Measurements from ENCODE around the gene PELI2.

The PELI2 gene

DNA sequence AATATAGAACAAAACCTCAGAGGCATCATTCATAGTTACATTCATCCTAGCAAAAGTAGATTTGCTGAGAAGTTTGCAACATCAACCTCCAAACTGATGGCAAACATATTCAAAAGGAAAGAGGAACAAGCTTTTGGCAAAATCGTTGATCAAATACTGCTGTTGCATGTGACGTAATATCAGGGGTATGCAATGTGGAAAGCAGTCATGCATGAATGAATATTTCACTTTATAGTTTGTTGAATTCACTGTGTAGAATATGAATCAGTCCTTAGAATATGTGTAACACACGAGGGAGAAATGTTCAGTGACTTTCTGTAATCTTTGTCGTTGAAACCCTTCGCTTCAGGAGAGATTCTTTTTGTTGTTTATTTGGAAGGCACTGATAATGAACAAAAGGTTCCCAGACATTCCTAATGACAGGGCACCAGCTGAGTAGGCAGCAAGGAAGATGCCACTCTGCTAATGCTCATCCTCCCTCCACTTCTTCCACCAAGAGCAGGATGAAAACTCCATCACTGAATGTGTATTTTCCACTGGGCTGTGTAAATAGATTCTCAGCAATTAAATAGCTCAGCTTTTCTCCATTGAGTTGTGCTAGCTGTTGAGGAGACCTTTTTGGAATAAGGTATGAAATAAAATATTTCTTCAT is 126.1 kb downstream of the PELI2 start:
- no peak for DNase-seq (ENCODE audit: low read depth)

DNA sequence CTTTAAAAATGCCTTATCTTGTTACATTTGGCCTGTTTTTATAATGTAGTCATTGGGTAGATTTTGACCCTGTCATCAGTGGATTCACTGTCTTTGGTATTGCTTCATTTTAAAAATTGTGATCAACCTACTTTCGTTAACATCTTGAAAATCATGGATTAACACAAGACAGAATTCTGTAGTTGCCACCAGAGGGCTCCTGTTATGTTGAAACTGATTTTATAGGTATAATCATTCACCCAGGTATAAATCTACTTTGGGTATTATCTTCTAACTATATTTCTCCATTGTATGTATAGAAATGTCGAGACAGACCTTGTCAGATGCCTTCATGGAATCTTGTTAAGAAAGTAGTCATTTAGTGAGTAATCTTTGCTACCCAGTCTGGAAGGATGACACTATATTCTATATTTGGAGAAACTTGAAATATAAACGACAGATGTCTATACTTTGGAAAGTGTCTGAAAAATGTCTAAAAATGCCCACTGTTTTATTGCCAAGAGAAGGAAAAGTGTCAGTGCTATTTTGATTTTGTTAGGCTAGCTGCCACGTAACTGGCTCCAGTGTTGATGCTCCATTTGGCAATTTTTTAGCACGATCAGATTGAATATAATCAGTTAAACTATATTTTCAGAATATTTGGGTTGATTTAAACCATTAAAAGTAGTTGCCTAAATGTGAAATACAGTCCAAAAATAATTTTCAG is 129.4 kb downstream of the PELI2 start:
- no peak for DNase-seq (ENCODE audit: low read depth)

DNA sequence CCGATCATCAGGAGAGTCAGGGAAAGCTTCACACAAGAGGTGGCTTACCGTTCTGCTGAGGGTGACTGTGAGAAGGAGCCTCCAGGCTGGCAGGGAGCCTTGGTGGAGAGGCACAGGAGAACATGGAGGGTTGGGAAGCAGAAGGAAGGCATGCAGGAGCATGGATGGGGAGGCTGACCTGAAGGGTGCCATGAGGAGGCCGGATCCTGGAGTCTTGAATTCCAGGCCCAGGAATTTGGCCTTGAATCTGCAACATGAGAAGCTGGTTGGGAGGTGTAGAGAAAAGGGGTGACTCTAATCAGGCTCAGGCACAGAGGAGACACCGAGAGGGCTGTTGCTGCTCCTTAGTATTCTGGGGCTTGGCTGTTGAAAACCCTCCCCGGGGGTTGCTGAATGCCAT is 130.2 kb downstream of the PELI2 start:
- DNase-seq (ENCODE audit: low read depth): no peak

DNA sequence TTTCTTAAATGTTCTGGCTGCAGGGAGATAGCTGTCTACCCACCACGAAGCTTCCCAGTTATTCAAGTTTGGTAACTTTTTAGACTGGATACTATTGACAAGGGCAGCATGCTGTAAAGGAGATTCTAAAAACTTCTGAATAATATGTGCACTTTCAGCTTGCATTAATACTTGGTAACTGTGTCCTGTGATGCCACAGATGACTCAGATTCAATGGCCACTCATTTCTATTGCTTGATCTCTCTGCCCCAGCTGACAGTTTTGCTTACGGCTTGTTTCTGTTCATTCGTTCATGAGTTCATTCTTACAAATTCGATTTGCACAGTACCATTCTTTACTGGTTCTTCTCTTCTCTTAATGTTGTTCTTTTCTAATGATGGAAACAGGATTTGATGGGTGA is 142.8 kb downstream of the PELI2 start:
- DNase-seq (ENCODE audit: low read depth): no peak

DNA sequence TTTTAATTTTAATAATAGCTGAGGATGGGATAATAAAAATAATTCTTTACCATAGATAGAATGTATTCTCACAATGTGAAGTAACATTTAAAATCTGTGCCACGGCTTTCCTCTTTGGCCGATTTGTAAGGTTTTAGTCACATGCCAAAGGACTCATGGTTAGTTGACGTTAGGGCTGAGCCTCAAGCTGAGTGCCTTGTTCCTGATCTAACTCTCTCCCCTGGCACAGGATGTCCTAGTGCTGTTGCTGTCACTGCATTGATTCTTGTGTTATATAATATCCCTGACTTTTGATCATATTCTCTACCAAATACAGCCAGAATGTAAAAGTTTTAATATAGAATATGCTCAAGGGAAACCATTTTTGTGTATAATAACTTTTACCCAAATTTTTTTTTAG is 144.3 kb downstream of the PELI2 start:
- no peak for DNase-seq (ENCODE audit: low read depth)

DNA sequence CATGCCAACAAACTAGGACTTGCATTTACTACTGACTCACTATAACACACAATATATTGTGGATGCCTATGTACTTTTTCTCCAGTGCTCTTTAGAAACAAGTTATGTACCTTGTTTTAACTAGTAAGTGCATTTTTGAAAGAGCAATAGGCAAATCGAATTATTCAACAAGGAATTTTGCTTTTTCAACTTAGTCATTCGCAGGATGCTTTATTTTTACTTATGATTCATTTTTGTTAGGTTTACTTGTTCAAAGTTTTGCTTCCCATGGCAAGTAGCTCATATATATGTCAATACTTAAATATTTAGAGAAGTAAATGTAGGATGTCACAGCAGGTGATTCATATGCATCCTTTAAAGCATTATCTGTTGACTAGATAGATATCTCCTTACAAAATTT is 149.8 kb downstream of the PELI2 start:
- no peak for DNase-seq (ENCODE audit: low read depth)

DNA sequence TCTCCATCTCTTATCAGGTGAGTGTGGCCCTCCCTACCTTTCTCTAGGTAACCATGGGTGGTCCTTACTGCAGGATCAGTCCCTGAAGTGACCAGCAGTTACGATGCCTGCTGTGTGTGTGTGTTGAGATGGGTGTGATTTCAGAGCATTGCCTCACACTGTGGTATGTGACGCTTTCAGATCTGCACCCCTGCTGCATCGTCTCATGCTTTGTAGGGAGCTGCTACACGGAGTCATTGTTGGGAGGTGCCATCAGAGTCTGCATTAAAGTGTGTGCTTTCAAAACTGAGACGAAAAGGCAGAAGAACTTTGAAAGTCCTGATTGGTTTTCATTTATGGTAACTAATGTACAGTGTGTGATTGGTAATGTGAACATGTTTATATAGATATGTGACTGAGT is 150.5 kb downstream of the PELI2 start:
- DNase-seq (ENCODE audit: low read depth): no peak

DNA sequence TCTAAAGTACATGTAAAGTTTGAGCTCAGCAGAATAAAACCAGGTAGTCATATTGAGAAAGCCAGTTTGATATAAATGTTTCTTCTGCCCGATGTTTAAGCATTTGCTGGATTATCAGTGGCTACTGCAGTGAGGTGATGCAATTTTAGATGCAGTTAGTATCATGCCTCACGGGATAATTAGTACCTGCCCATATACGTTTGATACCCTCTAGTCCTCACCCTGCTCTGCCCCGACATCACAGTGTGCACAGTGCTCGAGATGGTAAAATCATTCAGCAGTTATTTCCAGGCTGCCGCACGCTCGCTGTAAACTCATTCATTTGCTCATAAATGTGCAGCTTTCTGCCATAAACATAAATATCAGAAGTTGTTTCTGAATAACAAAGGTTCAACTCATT is 152.7 kb downstream of the PELI2 start:
- no peak for DNase-seq (ENCODE audit: low read depth)

DNA sequence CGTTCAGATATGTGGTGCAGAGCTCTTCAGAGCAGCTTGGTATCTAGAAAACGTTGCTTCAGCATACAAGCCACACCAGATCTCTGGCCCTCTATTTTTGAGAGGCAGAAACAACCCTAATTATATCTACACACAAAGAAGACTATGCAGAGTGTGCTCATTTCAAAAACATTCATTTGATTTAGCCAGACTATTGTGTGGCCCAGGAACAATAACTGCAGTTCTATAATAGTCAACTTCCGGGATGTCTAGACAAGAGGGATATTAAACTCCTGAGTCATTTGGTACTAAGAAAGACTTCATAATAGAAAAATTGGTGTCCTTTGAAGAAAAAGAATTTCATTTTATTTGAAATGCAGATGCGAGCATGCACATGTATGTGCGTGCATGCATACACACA is 153.8 kb downstream of the PELI2 start:
- no peak for DNase-seq (ENCODE audit: low read depth)

DNA sequence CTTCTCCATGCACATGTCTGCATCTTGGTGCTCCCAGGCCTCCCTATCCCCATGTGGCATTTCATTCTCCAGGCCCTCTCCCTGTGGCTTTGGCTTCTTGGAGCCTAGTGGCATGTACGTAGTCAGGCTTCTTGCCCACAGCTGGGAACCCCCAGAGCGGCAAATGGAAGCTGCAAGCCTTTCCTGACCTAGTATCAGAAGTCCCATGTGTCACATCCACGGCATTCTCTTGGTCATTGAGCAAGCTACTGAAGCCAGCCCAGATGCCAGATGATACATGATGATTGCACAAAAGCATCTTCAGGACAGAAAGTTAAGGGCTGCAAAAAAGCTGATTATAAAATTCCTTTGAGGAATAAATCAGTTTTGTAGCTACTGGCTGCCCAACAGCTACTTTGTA is 154.9 kb downstream of the PELI2 start:
- no peak for DNase-seq (ENCODE audit: low read depth)

DNA sequence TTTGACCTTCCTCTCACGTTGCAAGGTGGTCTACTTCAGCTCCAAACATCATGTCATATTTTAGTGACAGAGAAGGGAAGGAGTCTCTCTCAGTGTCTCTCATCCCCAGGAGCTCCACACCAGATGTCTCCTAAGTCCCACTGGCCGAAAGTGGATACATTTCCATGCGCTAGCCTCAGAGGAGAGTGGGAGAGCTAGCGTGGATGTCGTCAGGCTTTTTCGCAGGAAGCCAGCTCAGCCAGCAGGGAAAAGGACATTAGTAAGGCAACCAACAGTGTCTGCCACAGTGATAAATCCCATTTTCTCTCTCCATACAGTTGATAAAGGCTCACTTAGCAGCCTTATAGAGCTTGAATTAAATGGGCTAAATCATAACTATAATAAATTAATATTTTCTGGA is 155.7 kb downstream of the PELI2 start:
- no peak for DNase-seq (ENCODE audit: low read depth)

DNA sequence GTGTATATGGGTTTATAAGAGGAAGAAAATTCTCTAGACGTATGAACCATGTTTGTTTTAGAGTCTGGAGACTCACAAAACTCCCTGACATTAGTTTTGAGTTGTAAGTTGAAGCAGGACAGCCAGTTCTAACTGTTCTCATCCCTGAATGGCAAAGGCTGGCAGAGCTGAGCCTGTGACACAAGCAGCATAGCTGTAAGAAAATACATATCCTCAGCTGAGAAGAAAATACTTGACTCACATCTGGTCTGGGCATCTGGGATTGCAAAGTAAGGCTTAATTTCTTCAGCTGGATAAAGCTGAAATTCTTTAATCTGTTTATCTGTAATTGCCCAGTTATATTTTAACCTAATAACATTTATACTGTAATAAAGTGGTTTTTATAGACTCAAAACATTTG is 156.3 kb downstream of the PELI2 start:
- no peak for DNase-seq (ENCODE audit: low read depth)

DNA sequence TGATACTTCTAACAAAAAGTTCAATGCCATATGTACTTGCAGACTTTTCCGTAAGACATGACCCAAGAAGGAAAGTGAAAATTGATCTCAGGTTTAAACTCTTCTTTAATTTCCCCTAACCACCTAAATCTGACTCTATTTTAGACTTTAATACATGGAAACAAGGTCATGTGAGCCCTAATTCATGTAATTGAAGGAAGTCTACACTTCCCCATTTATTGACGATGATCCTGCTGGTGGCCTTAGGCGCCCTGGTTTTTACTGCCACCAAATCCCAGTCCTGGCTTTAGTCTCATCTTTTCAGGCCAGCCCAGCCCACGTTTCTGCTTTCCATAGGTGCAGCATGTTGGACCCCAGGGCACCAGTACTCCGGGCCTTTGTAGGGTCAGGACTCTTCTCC is 157.9 kb downstream of the PELI2 start:
- DNase-seq (ENCODE audit: low read depth): no peak

DNA sequence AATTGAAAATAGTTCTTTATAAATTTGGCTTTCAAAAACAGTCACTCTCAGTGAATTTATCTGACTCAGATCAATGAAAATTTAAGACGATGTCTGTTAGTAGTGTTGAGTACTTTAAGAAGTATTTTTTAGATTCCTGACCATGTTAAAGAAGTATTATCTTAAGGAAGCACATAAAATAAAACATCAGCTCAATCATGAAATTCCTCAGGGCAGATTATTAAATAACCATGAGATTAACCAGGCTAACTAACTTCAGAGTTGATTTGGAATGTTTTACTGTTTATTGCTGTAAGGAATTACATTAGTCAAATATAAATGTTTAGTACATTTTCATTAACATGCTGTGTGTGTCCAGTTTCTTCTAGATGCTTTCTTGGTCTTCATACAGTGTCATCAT is 160.2 kb downstream of the PELI2 start:
- no peak for DNase-seq (ENCODE audit: low read depth)

DNA sequence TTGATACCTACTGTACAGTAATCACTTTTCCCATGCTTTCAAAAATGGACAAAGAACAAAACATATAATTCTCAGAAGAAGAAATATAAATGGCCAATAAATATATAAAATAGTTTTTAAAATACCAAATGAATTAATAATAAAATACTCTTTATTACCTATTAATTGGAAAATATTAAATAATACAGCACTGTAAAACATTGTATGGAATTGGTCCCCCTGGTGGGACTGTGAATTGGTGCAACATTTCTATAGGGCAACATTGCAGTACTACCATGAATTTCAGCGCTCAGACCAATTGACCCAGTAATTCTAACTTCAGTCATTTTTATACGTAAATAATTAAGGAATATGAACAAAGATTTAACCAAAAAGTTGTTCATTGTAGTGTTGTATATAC is 162.6 kb downstream of the PELI2 start:
- no peak for DNase-seq (ENCODE audit: low read depth)

DNA sequence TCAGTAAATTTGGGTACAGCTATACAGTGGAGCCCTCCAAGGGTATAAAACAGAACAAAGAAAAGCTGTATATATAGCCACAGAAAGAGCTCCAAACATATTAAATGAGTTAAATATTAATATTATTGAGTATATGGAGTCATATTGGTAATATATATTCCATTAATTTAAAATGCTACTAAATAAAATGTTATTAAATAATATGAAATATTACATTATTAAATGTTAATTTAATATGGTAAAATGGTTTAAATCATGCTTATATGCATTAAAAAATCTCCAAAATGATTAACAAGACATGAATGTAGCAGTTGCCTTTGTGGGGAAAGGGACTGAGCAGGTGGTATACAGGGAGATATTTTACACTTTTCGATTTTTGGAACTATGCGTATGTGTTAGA is 164.0 kb downstream of the PELI2 start:
- no peak for DNase-seq (ENCODE audit: low read depth)

DNA sequence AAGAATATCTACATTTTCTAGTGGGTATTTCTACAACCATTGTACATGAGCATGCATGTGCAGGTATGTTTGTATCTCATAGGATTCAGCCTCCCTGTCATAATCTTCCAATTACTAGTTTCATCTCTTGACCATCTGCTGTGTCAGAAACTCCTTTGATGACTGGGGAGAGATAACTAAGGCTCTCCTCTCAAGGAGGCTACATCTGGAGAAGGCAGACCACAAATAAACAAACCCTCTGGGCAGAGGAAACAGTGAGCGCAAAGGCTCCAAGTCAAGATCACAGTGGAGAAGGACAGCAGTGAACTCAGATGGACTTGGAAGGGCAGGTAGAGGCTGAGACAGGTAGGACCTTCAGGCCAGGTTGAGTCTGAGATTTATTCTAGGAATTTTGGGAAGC is 166.4 kb downstream of the PELI2 start:
- DNase-seq (ENCODE audit: low read depth): no peak

DNA sequence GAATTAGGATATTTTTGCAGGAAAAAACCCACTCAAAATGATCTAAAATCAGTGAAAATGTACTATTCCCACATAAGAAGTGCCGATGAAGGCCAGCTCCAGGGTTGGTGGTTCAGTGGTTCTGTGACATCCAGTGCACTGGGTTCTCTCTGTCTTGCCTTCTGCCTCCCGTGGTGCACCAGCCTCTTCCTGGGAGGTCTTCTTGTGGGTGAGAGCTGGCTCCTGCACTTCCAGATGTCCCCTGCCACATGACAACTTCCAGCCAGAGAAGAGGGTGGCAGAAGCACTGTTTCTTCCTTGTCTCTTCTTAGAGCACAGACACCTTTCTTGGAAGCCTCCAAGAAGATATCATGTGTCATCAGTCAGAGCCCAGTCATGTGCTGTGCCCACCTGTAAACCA is 170.9 kb downstream of the PELI2 start:
- DNase-seq (ENCODE audit: low read depth): no peak

DNA sequence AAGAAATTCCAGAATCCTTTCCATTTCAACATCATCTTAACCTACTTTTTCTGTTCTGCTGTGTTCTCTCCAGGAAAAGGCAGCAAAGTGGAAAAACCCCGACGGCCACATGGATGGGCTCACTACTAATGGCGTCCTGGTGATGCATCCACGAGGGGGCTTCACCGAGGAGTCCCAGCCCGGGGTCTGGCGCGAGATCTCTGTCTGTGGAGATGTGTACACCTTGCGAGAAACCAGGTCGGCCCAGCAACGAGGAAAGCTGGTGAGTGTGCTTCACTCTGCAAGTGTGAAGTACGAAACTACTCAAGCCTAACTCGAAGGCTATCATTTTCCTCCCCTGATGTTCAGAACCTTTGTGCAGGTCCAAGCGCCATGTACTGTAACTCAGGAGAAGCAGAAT is 172.0 kb downstream of the PELI2 start:
- DNase-seq (ENCODE audit: low read depth): no peak

DNA sequence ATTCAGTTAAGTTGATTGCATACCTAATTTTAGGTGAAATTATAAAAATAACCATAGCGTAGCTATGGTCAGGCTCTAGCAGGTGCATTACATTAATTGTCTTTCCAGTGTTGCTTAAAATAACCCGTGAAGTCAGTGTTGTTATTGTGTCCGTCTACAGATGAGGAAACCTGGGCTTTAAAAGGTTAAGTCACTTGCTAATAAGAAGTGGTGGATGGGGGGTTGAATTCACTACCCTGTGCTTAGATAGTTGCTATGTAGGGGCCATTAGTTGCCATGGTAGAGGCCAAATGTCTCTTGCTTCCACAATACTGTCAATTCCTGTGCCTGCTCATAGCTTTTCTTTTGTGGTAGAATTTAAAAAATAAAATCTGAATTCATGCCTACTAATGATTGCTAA is 174.8 kb downstream of the PELI2 start:
- no peak for DNase-seq (ENCODE audit: low read depth)

DNA sequence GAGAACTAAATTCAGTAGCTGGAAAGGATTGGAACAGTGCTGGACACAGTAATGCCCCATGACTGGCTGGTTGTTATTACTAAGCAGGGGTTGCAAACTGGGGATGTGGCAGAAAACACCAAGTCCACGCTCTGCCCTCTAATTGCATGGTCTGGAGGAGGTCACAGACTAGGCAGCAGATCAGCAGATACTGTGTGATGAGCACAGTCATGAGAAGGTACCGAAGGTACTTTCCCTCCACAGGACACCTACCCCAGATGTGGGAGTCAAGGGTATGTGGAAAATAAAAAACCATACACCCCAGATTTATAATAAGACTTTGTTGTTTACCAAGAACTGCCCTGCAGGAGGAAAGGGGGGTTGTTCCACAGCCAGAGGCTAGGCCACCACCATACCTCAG is 175.3 kb downstream of the PELI2 start:
- no peak for DNase-seq (ENCODE audit: low read depth)

DNA sequence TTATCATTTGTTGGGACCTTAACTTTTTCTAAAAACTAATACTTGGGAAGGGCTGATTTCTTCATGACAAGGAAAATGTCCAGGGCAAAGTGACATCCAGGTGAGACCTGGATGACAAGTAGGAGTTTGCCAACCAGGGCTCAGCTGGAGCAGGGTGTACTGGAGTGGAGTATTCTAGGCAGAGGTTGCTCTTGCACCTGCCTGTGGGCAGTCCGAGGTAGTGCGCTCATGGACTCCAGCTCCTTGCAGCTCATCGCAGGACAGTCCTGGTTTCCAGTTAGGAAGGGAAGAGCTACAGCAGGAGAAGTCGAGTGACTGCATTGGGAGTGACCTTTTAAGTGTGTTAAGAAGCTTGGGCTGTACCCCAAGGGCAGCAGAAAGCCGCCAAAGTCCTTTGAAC is 175.9 kb downstream of the PELI2 start:
- DNase-seq (ENCODE audit: low read depth): no peak

DNA sequence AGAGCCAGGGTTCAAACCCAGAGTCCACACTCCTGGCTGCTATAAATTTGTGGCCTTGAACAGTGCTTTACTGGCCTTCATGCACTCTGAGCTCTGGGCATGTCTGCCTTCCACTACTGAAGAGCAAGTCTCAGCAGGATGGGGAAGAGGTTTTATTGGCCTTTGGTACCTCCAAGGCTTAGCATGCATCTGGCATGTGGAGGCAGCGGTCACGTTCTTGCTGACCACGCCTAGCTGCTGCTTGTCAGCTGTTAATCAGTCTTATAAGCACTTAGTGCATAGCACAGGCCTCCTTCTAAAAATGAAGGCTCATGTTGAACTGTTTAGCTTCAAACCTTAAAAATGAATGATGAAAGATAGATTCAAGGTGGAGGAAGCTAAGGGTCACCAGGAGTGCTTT is 177.5 kb downstream of the PELI2 start:
- no peak for DNase-seq (ENCODE audit: low read depth)

DNA sequence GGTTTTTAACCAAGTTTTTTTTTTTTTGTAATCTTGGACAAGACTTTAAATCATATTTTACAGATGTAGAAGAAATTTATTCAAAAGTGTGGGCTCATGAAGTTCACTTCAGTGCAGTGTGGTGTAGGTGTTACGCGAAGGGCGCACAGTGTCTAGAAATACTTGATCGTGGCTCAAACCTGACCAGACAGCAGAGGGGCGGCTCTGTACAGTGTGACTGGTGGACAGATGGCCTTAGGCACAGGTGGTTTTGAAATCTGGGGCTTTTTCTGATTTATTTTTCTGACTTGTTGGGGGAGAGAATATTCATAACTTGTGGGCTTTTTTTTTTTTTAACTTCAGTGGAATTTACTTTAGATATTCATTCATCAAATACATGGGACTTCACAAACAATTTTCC is 179.2 kb downstream of the PELI2 start:
- DNase-seq (ENCODE audit: low read depth): no peak
